Endothelial cell of umbilical vein (primary cell): ENCODE measurements around the gene TMC4. TPM values are rescaled to one million over a fixed set of nuclear protein-coding genes. Genes with fewer than 3 reads are reported as not detected.

Source experiments
- BruUV-seq: library from RNA; stranded (reverse); fragments of 400-500 nt; replicated peaks from 2 replicates; lab custom pipeline; 2021; lab: Mats Ljungman, UMichigan
- CTCF ChIA-PET: fragments of 300-600, 350-600 bp; sonication (Branson Sonifier 250); formaldehyde crosslinking; loops from one replicate; lab custom pipeline; 2021; ENCODE audit warnings: antibody characterized with exemption, inconsistent platforms; lab: Charles Lee
- POLR2A ChIA-PET: fragments of 300-600, 350-600 bp; sonication (Branson Sonifier 250); formaldehyde crosslinking; loops from one replicate; lab custom pipeline; 2021; ENCODE audit warnings: antibody characterized with exemption, inconsistent platforms; lab: Charles Lee
- DNase-seq: peaks from one replicate; pipeline ENCODE4 v3.0.0-alpha.2; 2011; ENCODE audit warnings: low read depth, low spot score
- FAIRE-seq: peaks from 2 replicates; lab custom pipeline; 2011; peaks lifted over from hg19 to GRCh38; lab: Jason Lieb, UNC
- H2AFZ ChIP-seq: 2 replicates; pipeline ENCODE4 v1.6.0; 2012; ENCODE audit warnings: low read depth, low read length, control low read depth, inconsistent platforms
- H3K27ac ChIP-seq: 2 replicates; pipeline ENCODE4 v1.5.1; 2011; ENCODE audit warnings: low read depth, mild to moderate bottlenecking, control low read depth, low read length, moderate library complexity; ENCODE audit not compliant: insufficient read depth
- H3K27me3 ChIP-seq, 2 experiments: 2 replicates each; pipeline versions ENCODE4 v1.6.0 to v1.6.1; 2011; ENCODE audit warnings: low read length in 2 of 2, mixed read lengths in 1 of 2; ENCODE audit not compliant: control insufficient read depth in 2 of 2, insufficient read depth in 2 of 2
- H3K36me3 ChIP-seq, 2 experiments: 2 replicates in 1 of 2; 3 replicates in 1 of 2; pipeline ENCODE4 v1.5.1; 2011; ENCODE audit warnings: low read length in 2 of 2, mild to moderate bottlenecking in 1 of 2, moderate library complexity in 1 of 2; ENCODE audit not compliant: control insufficient read depth in 2 of 2, insufficient read depth in 2 of 2; ENCODE audit errors: extremely low read depth in 1 of 2
- H3K4me1 ChIP-seq: 3 replicates; pipeline ENCODE4 v1.5.1; 2011; ENCODE audit warnings: mild to moderate bottlenecking, low read length; ENCODE audit not compliant: control insufficient read depth, insufficient read depth; ENCODE audit errors: extremely low read depth
- H3K4me2 ChIP-seq: 2 replicates; pipeline ENCODE4 v1.6.1; 2011; ENCODE audit warnings: low read length, control low read depth, mixed read lengths; ENCODE audit not compliant: insufficient read depth
- H3K4me3 ChIP-seq, 3 experiments: fragments of 200-600 bp in 1 of 3; sonication (generic), shearing (Covaris generic) in 1 of 3; replicated peaks in 1 of 3; 2 replicates each; pipeline ENCODE4 v1.5.1; 2011 to 2016; ENCODE audit warnings: control low read depth in 3 of 3, low read length in 3 of 3, mild to moderate bottlenecking in 2 of 3, inconsistent platforms in 1 of 3, low read depth in 1 of 3, moderate library complexity in 1 of 3; ENCODE audit not compliant: insufficient read depth in 1 of 3
- H3K79me2 ChIP-seq: 2 replicates; pipeline ENCODE4 v1.6.0; 2012; ENCODE audit warnings: low read length, inconsistent platforms; ENCODE audit not compliant: control insufficient read depth, insufficient read depth
- H3K9ac ChIP-seq: replicated peaks from 2 replicates; pipeline ENCODE3; 2011; ENCODE audit warnings: low read length, control low read depth; ENCODE audit not compliant: insufficient read depth; ENCODE audit errors: extremely low read depth
- H3K9me1 ChIP-seq: replicated peaks from 3 replicates; pipeline ENCODE4 v1.6.0; 2011; ENCODE audit warnings: mild to moderate bottlenecking, low read length; ENCODE audit not compliant: control insufficient read depth, insufficient read depth; ENCODE audit errors: extremely low read depth
- H3K9me3 ChIP-seq: replicated peaks from 2 replicates; pipeline ENCODE4 v1.5.1; 2012; ENCODE audit warnings: low read length, inconsistent platforms; ENCODE audit not compliant: control insufficient read depth, insufficient read depth
- H4K20me1 ChIP-seq: replicated peaks from 2 replicates; pipeline ENCODE3; 2011; ENCODE audit warnings: mild to moderate bottlenecking, low read length; ENCODE audit not compliant: control insufficient read depth, insufficient read depth; ENCODE audit errors: extremely low read depth
- CTCF ChIP-seq, 2 donors: IDR thresholded peaks; 1 replicate in 1 of 2; 2 replicates in 1 of 2; pipeline ENCODE4 v1.5.1; 2011; ENCODE audit warnings: low read length in 2 of 2, mild to moderate bottlenecking in 2 of 2, moderate library complexity in 2 of 2, control low read depth in 1 of 2, inconsistent platforms in 1 of 2, low read depth in 1 of 2; ENCODE audit not compliant: insufficient read depth in 1 of 2; ENCODE audit errors: extremely low read depth in 1 of 2
- MYC ChIP-seq: IDR thresholded peaks from one replicate; pipeline ENCODE4 v1.6.1; 2011; ENCODE audit warnings: mild to moderate bottlenecking, low read depth, low read length
- POLR2AphosphoS5 ChIP-seq: IDR thresholded peaks from 2 replicates; pipeline ENCODE4 v1.6.1; 2012; ENCODE audit warnings: low read depth, mild to moderate bottlenecking, control low read depth, low read length, moderate library complexity; ENCODE audit not compliant: insufficient read depth
- dilution Hi-C: fragments of 300-500 bp; cut with MboI; formaldehyde crosslinking; loops from one replicate; pipeline ENCODE4 v1.15.0; 2019; ENCODE audit warnings: low sequenced_read_pairs; ENCODE audit not compliant: extremely low pct_ligation_motif_present
- intact Hi-C: fragments of 100-400 bp; cut with micrococcal nuclease; formaldehyde crosslinking; loops from one replicate; pipeline ENCODE4 v1.10.0; 2022
- polyA plus RNA-seq, 4 experiments: library from polyadenylated mRNA; depleted of rRNA in 3 of 4; stranded (reverse) in 3 of 4; unstranded in 1 of 4; fragments of >200 nt; gene quantifications; 2 replicates each; pipeline versions ENCODE4 v1.2.1 to v1.2.3, GENCODE V29; 2011 to 2012; ENCODE audit warnings: missing spikeins in 1 of 4
- total RNA-seq: library from RNA; stranded (reverse); gene quantifications from 2 replicates; pipeline ENCODE4 v1.2.3, GENCODE V29; 2021
- TF ChIP-seq, protein P1 (sequence below): IDR thresholded peaks from 2 replicates; pipeline ENCODE4 v1.6.1; 2011; ENCODE audit not compliant: insufficient read depth, insufficient read length

Gene TMC4
- total and polyA plus RNA-seq, 2 donors (not counting 3 experiments of a cell fraction or from before 2014, with no cell fraction given): 0.71 to 1.7 TPM

DNA sequence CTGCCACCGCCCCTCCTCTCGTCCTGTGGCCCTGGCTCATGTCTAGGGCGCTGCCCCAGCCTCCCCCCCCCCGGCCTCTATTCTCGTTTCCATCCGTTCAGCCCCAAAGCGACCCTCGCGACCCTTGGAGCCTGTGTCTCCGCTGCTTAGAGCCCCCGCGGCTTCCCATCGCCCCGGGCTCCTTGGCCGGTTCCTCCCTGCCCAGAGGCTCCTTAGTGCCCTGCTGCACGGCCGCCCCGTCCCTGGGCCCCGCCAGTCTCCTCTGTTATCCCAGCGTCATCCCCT lies 44.6 kb downstream of the TMC4 start:
- no peak overlapping the region for H3K4me3 ChIP-seq
- ChIA-PET CTCF (no interaction called here), POLR2A (no interaction called here)
- no peak for FAIRE-seq
- TF ChIP-seq POLR2AphosphoS5: no peak
- TF ChIP-seq, protein P1, sequence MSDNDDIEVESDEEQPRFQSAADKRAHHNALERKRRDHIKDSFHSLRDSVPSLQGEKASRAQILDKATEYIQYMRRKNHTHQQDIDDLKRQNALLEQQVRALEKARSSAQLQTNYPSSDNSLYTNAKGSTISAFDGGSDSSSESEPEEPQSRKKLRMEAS: no peak
- H4K20me1 ChIP-seq: no peaks in the 10 kb centered on the region
- H3K36me3 ChIP-seq: peaks cover 9 to 45% of the 10 kb centered on the region in 2 experiments
- no peak overlapping the region for H3K9ac ChIP-seq
- no peaks in the 10 kb centered on the region for H3K79me2 ChIP-seq
- no peak overlapping the region for H3K27ac ChIP-seq
- DNase-seq: no peak
- dilution Hi-C loops: no loop called here
- BruUV-seq: no TSS peak
- no peaks in the 10 kb centered on the region for H3K9me1 ChIP-seq
- no peaks in the 10 kb centered on the region for H3K4me1 ChIP-seq
- H2AFZ ChIP-seq: no peak overlapping the region
- no peaks in the 10 kb centered on the region for H3K27me3 ChIP-seq
- intact Hi-C loops: no loop called here
- no peaks in the 10 kb centered on the region for H3K9me3 ChIP-seq
- H3K4me2 ChIP-seq: no peak overlapping the region

DNA sequence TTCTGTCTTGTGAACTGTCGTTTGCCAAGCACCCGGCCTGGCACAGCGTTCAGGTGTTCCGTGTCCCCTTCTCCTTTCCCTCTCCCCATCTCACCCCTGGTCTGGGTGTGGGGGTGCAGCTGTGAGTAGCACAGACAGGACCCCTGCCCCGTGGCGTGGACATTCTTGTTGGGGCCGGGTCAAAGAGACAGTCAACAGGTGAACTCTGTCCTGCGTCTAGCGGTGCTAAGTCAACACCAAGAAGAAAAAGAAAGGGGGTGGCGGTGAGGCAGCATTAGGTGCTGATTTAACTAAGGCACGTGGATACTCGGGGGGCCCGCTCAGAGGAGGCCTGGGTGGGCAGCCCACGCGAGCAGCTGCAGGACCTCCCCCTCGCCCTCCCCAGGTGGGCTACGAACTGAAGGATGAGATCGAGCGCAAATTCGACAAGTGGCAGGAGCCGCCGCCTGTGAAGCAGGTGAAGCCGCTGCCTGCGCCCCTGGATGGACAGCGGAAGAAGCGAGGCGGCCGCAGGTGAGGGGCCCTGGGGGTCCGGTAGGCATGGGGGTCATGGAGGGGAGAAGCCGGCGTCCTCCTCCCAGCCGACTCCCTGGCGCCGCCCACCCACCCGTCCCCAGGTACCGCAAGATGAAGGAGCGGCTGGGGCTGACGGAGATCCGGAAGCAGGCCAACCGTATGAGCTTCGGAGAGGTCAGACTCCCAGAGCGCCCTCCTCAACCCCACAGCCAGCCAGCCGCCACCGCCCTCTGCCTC lies 45.1 kb downstream of the TMC4 start:
- Histone ChIP-seq H3K4me1 (no peaks in the 10 kb centered on the region), H3K9me3 (no peaks in the 10 kb centered on the region), H3K36me3 (peaks cover 12 to 50% of the 10 kb centered on the region in 2 experiments), H3K9ac (no peak overlapping the region), H2AFZ (no peak overlapping the region), H3K4me2 (no peak overlapping the region), H3K9me1 (no peaks in the 10 kb centered on the region), H3K79me2 (no peaks in the 10 kb centered on the region), H3K27ac (no peak overlapping the region), H4K20me1 (no peaks in the 10 kb centered on the region), H3K4me3 (no peak overlapping the region), H3K27me3 (no peaks in the 10 kb centered on the region)
- TF ChIP-seq CTCF (IDR thresholded peaks at IDR 0.05; ENCODE audit: extremely low read depth in 1 of 2, insufficient read depth in 1 of 2, low read depth in 1 of 2, low read length in 2 of 2) (no peak), MYC (no peak)
- dilution Hi-C loops (no loop called here), intact Hi-C loops (no loop called here)
- DNase-seq (no peak), FAIRE-seq (no peak)
- ChIA-PET POLR2A (no interaction called here), CTCF (no interaction called here)
- BruUV-seq: no TSS peak
